GM21526 (cell line): Measurements from ENCODE around the gene QKI.
A peak's percentile ranks its signal among the peaks of the same experiment; 100 is the strongest.

Experiments used
- ATAC-seq: cut with Tn5 transposase; IDR thresholded peaks from one replicate; pipeline ENCODE4 v1.9.1; 2021; ENCODE audit warnings: moderate library complexity; ENCODE audit not compliant: unreplicated experiment, low FRiP score

Gene QKI

GRCh38 chr6:163390770-163391169 lies 23.7 kb upstream of the QKI start:
- no peak for ATAC-seq

GRCh38 chr6:163391985-163392384 lies 22.5 kb upstream of the QKI start:
- no peak for ATAC-seq

GRCh38 chr6:163392533-163392932 lies 22.0 kb upstream of the QKI start:
- ATAC-seq = no peak

- no peak for ATAC-seq
These were observed 20.6 kb upstream of the QKI start for GRCh38 chr6:163393923-163394322.

GRCh38 chr6:163394659-163395058 lies 19.9 kb upstream of the QKI start:
- no peak for ATAC-seq

GRCh38 chr6:163395122-163395830 lies 19.2 kb upstream of the QKI start:
- no peak for ATAC-seq

- ATAC-seq = no peak
These were observed 18.7 kb upstream of the QKI start for GRCh38 chr6:163395831-163396185.

GRCh38 chr6:163397326-163397725 lies 17.2 kb upstream of the QKI start:
- ATAC-seq = no peak

- ATAC-seq = no peak
These were observed 16.4 kb upstream of the QKI start for GRCh38 chr6:163398115-163398514.

GRCh38 chr6:163398815-163399214 lies 15.7 kb upstream of the QKI start:
- ATAC-seq = no peak

- ATAC-seq = no peak
These were observed 14.0 kb upstream of the QKI start for GRCh38 chr6:163400509-163400908.

- no peak for ATAC-seq
These were observed 13.3 kb upstream of the QKI start for GRCh38 chr6:163401039-163401885.

GRCh38 chr6:163402616-163403015 lies 11.9 kb upstream of the QKI start:
- ATAC-seq = no peak

- no peak for ATAC-seq
These were observed 9.7 kb upstream of the QKI start for GRCh38 chr6:163404825-163405265.

GRCh38 chr6:163405412-163406309 lies 8.9 kb upstream of the QKI start:
- ATAC-seq = peak; percentile 86

- ATAC-seq = no peak
These were observed 8.2 kb upstream of the QKI start for GRCh38 chr6:163406366-163406765.

GRCh38 chr6:163406830-163407229 lies 7.7 kb upstream of the QKI start:
- no peak for ATAC-seq

- no peak for ATAC-seq
These were observed 6.0 kb upstream of the QKI start for GRCh38 chr6:163408352-163408991.

- no peak for ATAC-seq
These were observed 4.8 kb upstream of the QKI start for GRCh38 chr6:163409712-163410111.

GRCh38 chr6:163412341-163412740 lies 2.2 kb upstream of the QKI start:
- ATAC-seq = no peak
